SK-N-SH treated with all-trans-retinoic acid at 6 μM for 48 hours (cell line): ENCODE results near the gene CTTNBP2NL.
"Not testable (repeated sequence)": the region's sequence is repeated elsewhere in the genome, so short reads cannot be mapped to it uniquely, and the experiment has no call there.

Experiments used
- ATAC-seq: fragments of 200-7000 bp; cut with Tn5 transposase; 3 replicates; pipeline ENCODE4 v1.9.1; 2020; ENCODE audit warnings: mild to moderate bottlenecking, moderate library complexity
- ARNTL ChIP-seq: fragments of 450-650 bp; formaldehyde crosslinking; IDR thresholded peaks from 2 replicates; pipeline ENCODE4 v1.5.0; 2020; ENCODE audit warnings: low read depth, mild to moderate bottlenecking, moderate library complexity, borderline replicate concordance
- BACH2 ChIP-seq: fragments of 250-450 bp; sonication (Bioruptor Pico); IDR thresholded peaks from 2 replicates; pipeline ENCODE4 v1.9.0; 2021; ENCODE audit warnings: mild to moderate bottlenecking, borderline replicate concordance
- CSDC2 ChIP-seq: fragments of 250-450 bp; sonication (Bioruptor Pico); IDR thresholded peaks from 2 replicates; pipeline ENCODE4 v1.5.0; 2020; ENCODE audit warnings: mild to moderate bottlenecking, moderate library complexity
- ESRRG ChIP-seq: fragments of 250-450 bp; sonication (Bioruptor Pico); IDR thresholded peaks from 2 replicates; pipeline ENCODE4 v1.6.1; 2021; ENCODE audit warnings: mild to moderate bottlenecking
- GLIS3 ChIP-seq: fragments of 250-450 bp; sonication (Bioruptor Pico); IDR thresholded peaks from 2 replicates; pipeline ENCODE4 v1.5.0; 2020; ENCODE audit warnings: mild to moderate bottlenecking, moderate library complexity
- ISL1 ChIP-seq: fragments of 250-450 bp; sonication (Bioruptor Pico); IDR thresholded peaks from 2 replicates; pipeline ENCODE4 v2.1.2; 2022; ENCODE audit warnings: mild to moderate bottlenecking, moderate library complexity
- OSR1 ChIP-seq: fragments of 250-450 bp; sonication (Bioruptor Pico); IDR thresholded peaks from 2 replicates; pipeline ENCODE4 v1.8.0; 2022; ENCODE audit warnings: moderate library complexity, mild to moderate bottlenecking, inconsistent platforms
- RARB ChIP-seq: fragments of 250-450 bp; sonication (Bioruptor Pico); IDR thresholded peaks from 2 replicates; pipeline ENCODE4 v1.8.0; 2021; ENCODE audit warnings: mild to moderate bottlenecking, moderate library complexity
- SNAI2 ChIP-seq: fragments of 250-450 bp; sonication (Bioruptor Pico); IDR thresholded peaks from 2 replicates; pipeline ENCODE4 v1.5.0; 2020; ENCODE audit warnings: mild to moderate bottlenecking, moderate library complexity
- TCF4 ChIP-seq: fragments of 250-450 bp; sonication (Bioruptor Pico); IDR thresholded peaks from 2 replicates; pipeline ENCODE4 v1.8.0; 2021; ENCODE audit warnings: mild to moderate bottlenecking, moderate library complexity, borderline replicate concordance
- TOX ChIP-seq: fragments of 250-450 bp; sonication (Bioruptor Pico); IDR thresholded peaks from 2 replicates; pipeline ENCODE4 v1.8.0; 2021; ENCODE audit warnings: mild to moderate bottlenecking, moderate library complexity, borderline replicate concordance
- ZC3H10 ChIP-seq: fragments of 250-450 bp; sonication (Bioruptor Pico); IDR thresholded peaks from 2 replicates; pipeline ENCODE4 v1.5.1; 2021; ENCODE audit warnings: mild to moderate bottlenecking, moderate library complexity
- ZFP30 ChIP-seq: fragments of 450-650 bp; formaldehyde crosslinking; IDR thresholded peaks from 2 replicates; pipeline ENCODE4 v1.5.0; 2022; ENCODE audit warnings: mild to moderate bottlenecking, moderate library complexity
- ZNF70 ChIP-seq: fragments of 450-650 bp; formaldehyde crosslinking; IDR thresholded peaks from 2 replicates; pipeline ENCODE4 v1.5.0; 2020; ENCODE audit warnings: mild to moderate bottlenecking, moderate library complexity
- TF ChIP-seq, protein P1 (sequence below): fragments of 250-450 bp; sonication (Bioruptor Pico); IDR thresholded peaks from 2 replicates; pipeline ENCODE4 v1.5.1; 2021; ENCODE audit warnings: mild to moderate bottlenecking, moderate library complexity
- TF ChIP-seq, protein P2 (sequence below): fragments of 250-450 bp; sonication (Bioruptor Pico); IDR thresholded peaks from 2 replicates; pipeline ENCODE4 v1.5.1; 2020; ENCODE audit warnings: low read depth, mild to moderate bottlenecking, moderate library complexity
- TF ChIP-seq, protein P3 (sequence below): fragments of 250-450 bp; sonication (Bioruptor Pico); IDR thresholded peaks from 2 replicates; pipeline ENCODE4 v1.5.0; 2020; ENCODE audit warnings: mild to moderate bottlenecking, moderate library complexity
- TF ChIP-seq, protein P4 (sequence below): fragments of 250-450 bp; sonication (Bioruptor Pico); IDR thresholded peaks from 2 replicates; pipeline ENCODE4 v1.8.0; 2021; ENCODE audit warnings: low read depth, mild to moderate bottlenecking, moderate library complexity, borderline replicate concordance

The CTTNBP2NL gene

DNA sequence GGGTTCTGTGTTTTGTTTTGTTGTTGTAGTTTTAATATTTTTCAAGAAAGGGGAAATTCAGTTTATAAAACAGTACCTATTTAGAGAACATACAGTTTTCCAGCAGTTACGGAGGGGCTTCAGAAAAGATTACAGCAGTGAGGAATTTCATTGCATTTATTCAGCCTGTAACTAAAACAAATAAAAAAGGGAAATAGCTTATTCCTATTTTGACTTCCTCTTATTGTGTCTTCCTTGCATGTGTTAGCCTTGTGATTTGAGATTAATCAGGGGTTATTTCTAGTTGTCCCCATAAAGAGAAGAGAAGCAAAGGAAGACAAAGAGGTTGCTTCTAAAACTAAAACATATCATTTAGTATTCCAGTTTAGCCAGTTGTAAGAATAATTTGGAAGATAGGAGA, 35.0 kb downstream of the CTTNBP2NL start:
- ATAC-seq: no peak
- no peak for TF ChIP-seq ZFP30 (CRISPR knock-in tag)
- no peak for TF ChIP-seq ESRRG
- no peak for TF ChIP-seq ZNF70 (CRISPR knock-in tag)

DNA sequence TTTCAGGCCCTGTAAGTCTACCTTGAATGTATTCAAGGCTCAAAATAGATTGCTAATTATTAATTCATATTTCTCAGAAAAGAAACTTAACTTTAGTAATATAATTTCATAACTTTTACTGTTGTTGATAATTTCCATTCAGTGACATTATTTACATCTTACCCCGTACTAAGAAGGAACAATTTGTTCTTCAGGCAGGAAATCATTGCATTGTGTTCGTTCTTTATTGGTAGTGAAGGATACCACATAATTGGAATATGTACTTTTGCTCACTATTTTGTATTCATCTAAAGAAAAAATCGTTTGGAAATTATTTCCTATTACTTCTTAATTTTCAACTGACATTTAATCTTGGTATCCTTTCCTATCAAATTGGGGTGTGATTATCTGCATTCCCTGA, 39.4 kb downstream of the CTTNBP2NL start:
- no peak for TF ChIP-seq ARNTL
- no peak for TF ChIP-seq ZFP30 (CRISPR knock-in tag)
- TF ChIP-seq RARB: no peak
- no peak for TF ChIP-seq ISL1 (CRISPR knock-in tag)
- TF ChIP-seq, protein P1, sequence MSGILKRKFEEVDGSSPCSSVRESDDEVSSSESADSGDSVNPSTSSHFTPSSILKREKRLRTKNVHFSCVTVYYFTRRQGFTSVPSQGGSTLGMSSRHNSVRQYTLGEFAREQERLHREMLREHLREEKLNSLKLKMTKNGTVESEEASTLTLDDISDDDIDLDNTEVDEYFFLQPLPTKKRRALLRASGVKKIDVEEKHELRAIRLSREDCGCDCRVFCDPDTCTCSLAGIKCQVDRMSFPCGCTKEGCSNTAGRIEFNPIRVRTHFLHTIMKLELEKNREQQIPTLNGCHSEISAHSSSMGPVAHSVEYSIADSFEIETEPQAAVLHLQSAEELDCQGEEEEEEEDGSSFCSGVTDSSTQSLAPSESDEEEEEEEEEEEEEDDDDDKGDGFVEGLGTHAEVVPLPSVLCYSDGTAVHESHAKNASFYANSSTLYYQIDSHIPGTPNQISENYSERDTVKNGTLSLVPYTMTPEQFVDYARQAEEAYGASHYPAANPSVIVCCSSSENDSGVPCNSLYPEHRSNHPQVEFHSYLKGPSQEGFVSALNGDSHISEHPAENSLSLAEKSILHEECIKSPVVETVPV (CRISPR knock-in tag): no peak
- no peak for TF ChIP-seq OSR1 (CRISPR knock-in tag)
- TF ChIP-seq, protein P2, sequence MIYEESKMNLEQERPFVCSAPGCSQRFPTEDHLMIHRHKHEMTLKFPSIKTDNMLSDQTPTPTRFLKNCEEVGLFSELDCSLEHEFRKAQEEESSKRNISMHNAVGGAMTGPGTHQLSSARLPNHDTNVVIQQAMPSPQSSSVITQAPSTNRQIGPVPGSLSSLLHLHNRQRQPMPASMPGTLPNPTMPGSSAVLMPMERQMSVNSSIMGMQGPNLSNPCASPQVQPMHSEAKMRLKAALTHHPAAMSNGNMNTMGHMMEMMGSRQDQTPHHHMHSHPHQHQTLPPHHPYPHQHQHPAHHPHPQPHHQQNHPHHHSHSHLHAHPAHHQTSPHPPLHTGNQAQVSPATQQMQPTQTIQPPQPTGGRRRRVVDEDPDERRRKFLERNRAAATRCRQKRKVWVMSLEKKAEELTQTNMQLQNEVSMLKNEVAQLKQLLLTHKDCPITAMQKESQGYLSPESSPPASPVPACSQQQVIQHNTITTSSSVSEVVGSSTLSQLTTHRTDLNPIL (CRISPR knock-in tag): no peak
- TF ChIP-seq BACH2 (CRISPR knock-in tag): no peak
- TF ChIP-seq, all 23 proteins: peak for 0

DNA sequence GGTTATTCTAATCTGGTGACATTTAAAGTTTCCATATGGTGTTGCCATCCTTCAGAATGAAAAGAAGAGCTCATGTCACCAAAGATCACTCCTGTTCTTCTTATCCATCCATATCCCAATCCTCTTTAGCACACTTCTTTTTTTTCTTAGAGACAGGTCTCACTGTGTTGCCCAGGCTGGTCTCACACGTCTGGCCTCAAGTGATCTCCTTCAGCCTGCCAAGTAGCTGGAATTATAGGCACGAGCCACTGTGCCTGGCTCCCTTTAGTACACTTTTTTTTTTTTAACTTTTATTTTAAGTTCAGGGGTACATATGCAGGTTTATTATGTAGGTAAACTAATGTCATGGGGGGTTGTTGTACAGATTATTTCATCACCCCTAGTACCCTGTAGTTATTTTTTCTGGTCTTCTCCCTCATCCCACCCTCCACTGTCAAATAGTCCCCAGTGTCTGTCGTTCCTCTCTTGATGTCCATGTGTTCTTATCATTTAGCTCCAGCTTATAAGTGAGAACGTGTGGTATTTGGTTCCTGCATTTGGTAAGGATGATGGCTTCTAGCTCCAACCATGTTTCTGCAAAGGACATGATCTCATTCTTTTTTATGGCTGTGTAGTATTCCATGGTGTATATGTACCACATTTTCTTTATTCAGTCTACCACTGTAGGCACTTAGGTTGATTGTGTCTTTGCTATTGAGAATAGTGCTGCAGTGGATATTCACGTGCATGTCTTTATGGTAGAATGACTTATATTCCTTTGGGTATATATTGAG, 40.6 kb downstream of the CTTNBP2NL start:
- no peak for ATAC-seq
- TF ChIP-seq, protein P3, sequence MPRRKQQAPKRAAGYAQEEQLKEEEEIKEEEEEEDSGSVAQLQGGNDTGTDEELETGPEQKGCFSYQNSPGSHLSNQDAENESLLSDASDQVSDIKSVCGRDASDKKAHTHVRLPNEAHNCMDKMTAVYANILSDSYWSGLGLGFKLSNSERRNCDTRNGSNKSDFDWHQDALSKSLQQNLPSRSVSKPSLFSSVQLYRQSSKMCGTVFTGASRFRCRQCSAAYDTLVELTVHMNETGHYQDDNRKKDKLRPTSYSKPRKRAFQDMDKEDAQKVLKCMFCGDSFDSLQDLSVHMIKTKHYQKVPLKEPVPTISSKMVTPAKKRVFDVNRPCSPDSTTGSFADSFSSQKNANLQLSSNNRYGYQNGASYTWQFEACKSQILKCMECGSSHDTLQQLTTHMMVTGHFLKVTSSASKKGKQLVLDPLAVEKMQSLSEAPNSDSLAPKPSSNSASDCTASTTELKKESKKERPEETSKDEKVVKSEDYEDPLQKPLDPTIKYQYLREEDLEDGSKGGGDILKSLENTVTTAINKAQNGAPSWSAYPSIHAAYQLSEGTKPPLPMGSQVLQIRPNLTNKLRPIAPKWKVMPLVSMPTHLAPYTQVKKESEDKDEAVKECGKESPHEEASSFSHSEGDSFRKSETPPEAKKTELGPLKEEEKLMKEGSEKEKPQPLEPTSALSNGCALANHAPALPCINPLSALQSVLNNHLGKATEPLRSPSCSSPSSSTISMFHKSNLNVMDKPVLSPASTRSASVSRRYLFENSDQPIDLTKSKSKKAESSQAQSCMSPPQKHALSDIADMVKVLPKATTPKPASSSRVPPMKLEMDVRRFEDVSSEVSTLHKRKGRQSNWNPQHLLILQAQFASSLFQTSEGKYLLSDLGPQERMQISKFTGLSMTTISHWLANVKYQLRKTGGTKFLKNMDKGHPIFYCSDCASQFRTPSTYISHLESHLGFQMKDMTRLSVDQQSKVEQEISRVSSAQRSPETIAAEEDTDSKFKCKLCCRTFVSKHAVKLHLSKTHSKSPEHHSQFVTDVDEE: no peak
- TF ChIP-seq, protein P4, sequence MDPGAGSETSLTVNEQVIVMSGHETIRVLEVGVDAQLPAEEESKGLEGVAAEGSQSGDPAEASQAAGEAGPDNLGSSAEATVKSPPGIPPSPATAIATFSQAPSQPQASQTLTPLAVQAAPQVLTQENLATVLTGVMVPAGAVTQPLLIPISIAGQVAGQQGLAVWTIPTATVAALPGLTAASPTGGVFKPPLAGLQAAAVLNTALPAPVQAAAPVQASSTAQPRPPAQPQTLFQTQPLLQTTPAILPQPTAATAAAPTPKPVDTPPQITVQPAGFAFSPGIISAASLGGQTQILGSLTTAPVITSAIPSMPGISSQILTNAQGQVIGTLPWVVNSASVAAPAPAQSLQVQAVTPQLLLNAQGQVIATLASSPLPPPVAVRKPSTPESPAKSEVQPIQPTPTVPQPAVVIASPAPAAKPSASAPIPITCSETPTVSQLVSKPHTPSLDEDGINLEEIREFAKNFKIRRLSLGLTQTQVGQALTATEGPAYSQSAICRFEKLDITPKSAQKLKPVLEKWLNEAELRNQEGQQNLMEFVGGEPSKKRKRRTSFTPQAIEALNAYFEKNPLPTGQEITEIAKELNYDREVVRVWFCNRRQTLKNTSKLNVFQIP (CRISPR knock-in tag): no peak
- TF ChIP-seq ZC3H10 (CRISPR knock-in tag): no peak
- no peak for TF ChIP-seq ARNTL
- no peak for TF ChIP-seq ESRRG
- no peak for TF ChIP-seq ZNF70 (CRISPR knock-in tag)
- no peak for TF ChIP-seq GLIS3
- TF ChIP-seq ISL1 (CRISPR knock-in tag): no peak
- TF ChIP-seq TOX (CRISPR knock-in tag): no peak
- TF ChIP-seq, protein P1 (CRISPR knock-in tag): no peak
- no peak for TF ChIP-seq SNAI2
- TF ChIP-seq CSDC2 (CRISPR knock-in tag): no peak

More for the DNA sequence above, 39.4 kb downstream of the CTTNBP2NL start:
- ATAC-seq: no peak

DNA sequence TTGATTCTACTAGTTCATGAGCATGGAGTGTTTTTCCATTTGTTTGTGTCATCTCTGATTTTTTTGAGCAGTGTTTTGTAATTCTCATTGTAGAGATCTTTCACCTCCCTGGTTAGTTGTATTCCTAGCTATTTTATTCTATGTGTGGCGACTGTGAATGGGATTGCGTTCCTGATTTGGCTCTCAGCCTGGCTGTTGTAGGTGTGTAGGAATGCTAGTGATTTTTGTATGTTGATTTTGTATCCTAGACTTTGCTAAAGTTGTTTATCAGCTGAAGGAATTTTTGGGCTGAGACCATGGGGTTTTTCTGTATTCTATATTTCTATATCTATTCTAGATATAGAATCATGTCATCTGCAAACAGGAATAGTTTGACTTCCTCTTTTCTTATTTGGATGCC, 42.1 kb downstream of the CTTNBP2NL start:
- not testable (repeated sequence) for ATAC-seq

DNA sequence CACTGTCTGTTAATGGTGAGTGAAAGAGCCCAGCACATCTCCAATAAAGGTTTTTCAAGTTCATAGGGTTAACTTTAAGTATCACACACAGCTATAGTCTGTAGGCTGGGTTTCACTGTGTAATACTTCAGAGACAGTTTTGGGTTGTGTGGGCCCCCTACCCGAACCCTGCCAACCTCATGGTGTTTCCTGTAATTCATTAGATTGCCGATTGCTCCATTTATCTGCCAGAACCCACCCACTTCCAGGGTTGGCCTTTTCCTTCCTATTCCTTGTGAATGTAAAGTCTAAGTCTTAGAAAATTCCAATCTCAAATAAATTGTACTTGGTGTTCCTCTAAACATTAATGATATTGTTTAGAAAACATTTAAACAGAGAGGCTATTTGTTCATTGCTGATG, 43.6 kb downstream of the CTTNBP2NL start:
- no peak for ATAC-seq
- no peak for TF ChIP-seq OSR1 (CRISPR knock-in tag)
- TF ChIP-seq, protein P4 (CRISPR knock-in tag): no peak
- TF ChIP-seq, protein P2 (CRISPR knock-in tag): no peak
- no peak for TF ChIP-seq GLIS3
- no peak for TF ChIP-seq TCF4
- TF ChIP-seq, protein P1 (CRISPR knock-in tag): no peak
- no peak for TF ChIP-seq ISL1 (CRISPR knock-in tag)
